SU-DHL-6 (cell line): ENCODE measurements around the gene NFE2L3.

Experiments used
- CTCF ChIP-seq: fragments of 200-600 bp; sonication (generic); IDR thresholded peaks from one replicate; pipeline ENCODE4 v1.5.1; 2017; ENCODE audit warnings: antibody characterized with exemption, mild to moderate bottlenecking, low read length, moderate library complexity; ENCODE audit not compliant: insufficient read depth, poor library complexity, severe bottlenecking
- EZH2phosphoT487 ChIP-seq: fragments of 200-600 bp; sonication (generic), shearing (Covaris generic); conservative IDR thresholded peaks from 2 replicates; pipeline ENCODE4 v1.6.1; 2018; ENCODE audit warnings: mild to moderate bottlenecking, antibody characterized with exemption, low read length, moderate library complexity, mixed read lengths

GRCh38 chr7:26117142-26117807 is 34.7 kb upstream of the NFE2L3 start:
- no peak for TF ChIP-seq CTCF
- no peak for TF ChIP-seq EZH2phosphoT487
